Left ventricle myocardium inferior (tissue), 1 donor: Measurements from ENCODE around the gene GSAP. TPM values are rescaled to one million over a fixed set of nuclear protein-coding genes. Genes with fewer than 3 reads are reported as not detected.
A peak's percentile ranks its signal among the peaks of the same experiment; 100 is the strongest.
"Not testable (repeated sequence)": the region's sequence is repeated elsewhere in the genome, so short reads cannot be mapped to it uniquely, and the experiment has no call there.

Experiments used
- DNase-seq: peaks from one replicate; pipeline ENCODE4 v3.0.0-alpha.2; 2020
- H3K27ac ChIP-seq: fragments of 200-600 bp; replicated peaks from 2 replicates; pipeline ENCODE4 v1.8.0; 2021
- H3K27me3 ChIP-seq: fragments of 200-600 bp; 2 replicates; pipeline ENCODE4 v1.8.0; 2021; ENCODE audit warnings: low read depth
- H3K36me3 ChIP-seq: fragments of 200-600 bp; 2 replicates; pipeline ENCODE4 v1.8.0; 2021
- H3K4me1 ChIP-seq: fragments of 200-600 bp; 2 replicates; pipeline ENCODE4 v1.8.0; 2021
- H3K4me3 ChIP-seq: fragments of 200-600 bp; 2 replicates; pipeline ENCODE4 v1.8.0; 2021; ENCODE audit warnings: mild to moderate bottlenecking, moderate library complexity
- H3K9me3 ChIP-seq: fragments of 200-600 bp; replicated peaks from 2 replicates; pipeline ENCODE4 v1.8.0; 2021
- intact Hi-C: fragments of 100-400 bp; cut with micrococcal nuclease; formaldehyde crosslinking; loops from one replicate; pipeline ENCODE4 v1.11.0; 2022
- total RNA-seq: library from RNA; stranded (reverse); fragmentation: NEBNext Ultra II Directional; extraction: Animal tissue kit (Norgen Biotek cat#: 25700); gene quantifications from one replicate; pipeline ENCODE4 v1.2.1, GENCODE V29; 2021
- TF ChIP-seq, protein P1 (sequence below): fragments of 200-600 bp; IDR thresholded peaks from 2 replicates; pipeline ENCODE4 v1.8.0; 2021; ENCODE audit warnings: antibody characterized with exemption, mild to moderate bottlenecking, borderline replicate concordance
- donor health status: DM: no; HTN: yes; CAD: no; lungs with severe emphysema.

GSAP gene
- total RNA-seq, 1 donor from 2014 or later, result 7.2 TPM

DNA sequence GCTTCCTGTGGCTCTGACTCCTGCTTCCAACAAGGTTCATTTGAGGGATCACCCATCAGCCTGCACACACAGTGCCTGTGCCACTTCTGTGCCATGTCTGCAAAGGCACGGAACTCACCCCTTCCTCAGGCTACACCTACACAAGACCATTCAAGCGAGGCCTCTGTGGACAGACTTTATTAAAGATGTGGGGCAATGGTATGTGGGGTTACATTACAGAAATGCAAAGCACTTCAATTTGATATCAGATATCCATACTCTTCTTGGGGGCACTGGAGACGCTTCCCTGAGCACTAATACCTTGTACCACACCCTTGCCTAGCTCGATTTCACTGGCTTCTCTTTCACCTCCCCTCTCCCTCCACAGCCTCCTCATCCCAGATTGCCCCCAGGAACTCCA, 132.1 kb downstream of the GSAP start:
- Histone ChIP-seq H3K27ac (no peak overlapping the region), H3K4me3 (no peak overlapping the region), H3K27me3 (no peaks in the 10 kb centered on the region), H3K36me3 (peaks cover 12% of the 10 kb centered on the region), H3K9me3 (no peaks in the 10 kb centered on the region), H3K4me1 (peaks cover 30% of the 10 kb centered on the region)
- TF ChIP-seq, protein P1, sequence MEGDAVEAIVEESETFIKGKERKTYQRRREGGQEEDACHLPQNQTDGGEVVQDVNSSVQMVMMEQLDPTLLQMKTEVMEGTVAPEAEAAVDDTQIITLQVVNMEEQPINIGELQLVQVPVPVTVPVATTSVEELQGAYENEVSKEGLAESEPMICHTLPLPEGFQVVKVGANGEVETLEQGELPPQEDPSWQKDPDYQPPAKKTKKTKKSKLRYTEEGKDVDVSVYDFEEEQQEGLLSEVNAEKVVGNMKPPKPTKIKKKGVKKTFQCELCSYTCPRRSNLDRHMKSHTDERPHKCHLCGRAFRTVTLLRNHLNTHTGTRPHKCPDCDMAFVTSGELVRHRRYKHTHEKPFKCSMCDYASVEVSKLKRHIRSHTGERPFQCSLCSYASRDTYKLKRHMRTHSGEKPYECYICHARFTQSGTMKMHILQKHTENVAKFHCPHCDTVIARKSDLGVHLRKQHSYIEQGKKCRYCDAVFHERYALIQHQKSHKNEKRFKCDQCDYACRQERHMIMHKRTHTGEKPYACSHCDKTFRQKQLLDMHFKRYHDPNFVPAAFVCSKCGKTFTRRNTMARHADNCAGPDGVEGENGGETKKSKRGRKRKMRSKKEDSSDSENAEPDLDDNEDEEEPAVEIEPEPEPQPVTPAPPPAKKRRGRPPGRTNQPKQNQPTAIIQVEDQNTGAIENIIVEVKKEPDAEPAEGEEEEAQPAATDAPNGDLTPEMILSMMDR, result no peak
- no peak for DNase-seq
- intact Hi-C loops, result no loop called here

DNA sequence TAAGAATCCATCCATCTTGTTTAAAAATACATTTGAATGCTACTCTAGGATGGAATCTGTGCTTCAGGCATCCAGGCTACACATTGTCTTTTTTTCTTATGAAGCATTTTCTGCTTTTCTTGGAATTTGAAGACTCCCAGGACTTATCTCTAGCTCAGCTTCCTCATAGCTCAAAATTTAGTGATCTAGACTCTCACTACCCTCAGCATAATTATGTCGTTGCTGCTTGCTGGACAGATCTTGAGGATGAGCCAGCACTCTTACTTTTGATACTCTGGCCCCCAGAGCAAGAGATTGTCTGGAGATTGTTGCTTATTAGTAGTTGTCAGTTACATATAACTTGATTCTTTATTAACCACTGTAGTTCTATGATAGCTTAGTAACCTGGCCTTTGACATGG, 133.3 kb downstream of the GSAP start:
- TF ChIP-seq, protein P1, result no peak
- H3K9me3 ChIP-seq, result no peaks in the 10 kb centered on the region
- peaks cover 3% of the 10 kb centered on the region for H3K36me3 ChIP-seq
- H3K27me3 ChIP-seq, result no peaks in the 10 kb centered on the region
- peak overlapping the region; percentile 61 for H3K27ac ChIP-seq
- peaks cover 30% of the 10 kb centered on the region for H3K4me1 ChIP-seq
- intact Hi-C loops, result no loop called here
- no peak overlapping the region for H3K4me3 ChIP-seq
- no peak for DNase-seq

DNA sequence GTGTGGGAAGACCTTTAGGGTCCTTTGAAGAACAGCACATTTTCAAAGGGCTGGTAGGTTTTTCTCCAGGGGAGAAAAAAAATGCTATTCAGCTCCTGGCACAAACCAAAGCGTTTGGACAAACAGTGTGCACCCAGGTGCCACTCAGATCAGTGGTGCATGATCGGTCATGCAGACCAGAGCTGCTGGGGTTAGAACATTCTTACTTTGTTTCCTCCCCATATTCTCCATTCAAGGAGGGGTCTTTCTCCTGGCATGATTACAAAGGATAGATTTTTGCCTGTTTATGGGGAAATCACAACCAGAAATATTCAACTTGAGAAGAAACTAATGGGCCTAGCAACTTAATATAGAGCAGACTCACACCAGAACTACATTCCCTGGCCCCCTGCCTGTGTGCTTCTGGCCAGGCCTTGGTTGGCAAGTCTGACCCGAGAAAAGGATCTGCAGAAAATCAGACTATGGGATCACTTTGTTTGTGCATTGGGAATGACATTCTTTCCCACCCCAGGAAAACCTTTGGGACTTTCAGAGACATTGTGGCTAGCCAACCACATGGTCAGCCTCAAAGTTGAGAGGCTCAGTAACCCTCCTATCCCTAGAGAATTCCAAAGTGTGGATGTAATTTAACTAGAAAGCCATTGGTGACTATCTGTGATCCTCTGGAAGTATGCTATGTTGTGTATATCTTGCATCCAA, 134.2 kb downstream of the GSAP start:
- H3K27ac ChIP-seq, result peak overlapping the region; percentile 61
- DNase-seq, result peak; percentile 40
- H3K4me1 ChIP-seq, result peaks cover 30% of the 10 kb centered on the region
- no peak overlapping the region for H3K4me3 ChIP-seq
- H3K27me3 ChIP-seq, result no peaks in the 10 kb centered on the region
- intact Hi-C loops, result no loop called here
- H3K9me3 ChIP-seq, result no peaks in the 10 kb centered on the region
- no peaks in the 10 kb centered on the region for H3K36me3 ChIP-seq
- TF ChIP-seq, protein P1, result no peak

DNA sequence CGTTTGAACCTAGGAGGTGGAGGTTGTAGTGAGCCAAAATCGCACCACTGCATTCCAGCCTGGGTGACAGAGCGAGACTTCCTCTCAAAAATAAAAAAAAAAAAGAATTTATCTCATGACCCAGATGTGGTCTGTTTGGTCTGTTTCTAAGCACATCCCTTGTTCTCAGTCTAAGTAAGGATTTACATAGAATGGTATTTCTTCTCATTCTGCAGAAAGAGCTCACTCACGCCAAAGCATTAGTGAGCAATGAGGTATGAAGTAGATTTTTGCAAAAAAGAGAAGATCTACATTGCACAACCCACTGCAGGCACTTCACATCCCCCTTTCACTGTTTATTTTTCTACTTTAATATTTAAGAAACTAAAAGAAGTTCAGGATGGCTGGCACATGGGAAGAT, 140.0 kb downstream of the GSAP start:
- TF ChIP-seq, protein P1, result no peak
- Histone ChIP-seq H3K4me3 (no peak overlapping the region), H3K27ac (no peak overlapping the region), H3K36me3 (peaks cover 8% of the 10 kb centered on the region), H3K4me1 (peaks cover 9% of the 10 kb centered on the region), H3K27me3 (no peaks in the 10 kb centered on the region), H3K9me3 (no peaks in the 10 kb centered on the region)
- no peak for DNase-seq
- intact Hi-C loops, result no loop called here

DNA sequence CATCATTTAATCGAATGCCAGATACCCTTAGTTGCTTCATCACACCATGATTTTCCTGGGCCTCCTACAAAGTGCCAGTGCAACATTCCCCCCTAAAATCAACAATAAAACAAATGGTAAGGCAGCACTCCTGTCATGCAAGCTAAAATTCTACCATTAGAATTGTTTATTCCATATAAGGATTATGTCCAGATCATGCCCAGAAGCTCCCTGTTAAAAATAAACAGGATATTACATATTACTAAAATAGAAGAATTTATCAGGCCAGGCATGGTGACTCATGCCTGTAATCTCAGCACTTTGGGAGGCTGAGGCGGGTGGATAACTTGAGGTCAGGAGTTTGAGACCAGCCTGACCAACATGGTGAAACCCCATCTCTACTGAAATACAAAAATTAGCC, 140.5 kb downstream of the GSAP start:
- H3K9me3 ChIP-seq, H3K4me1 ChIP-seq, H3K27ac ChIP-seq, H3K4me3 ChIP-seq, H3K27me3 ChIP-seq, H3K36me3 ChIP-seq, intact Hi-C loops, DNase-seq: not testable (repeated sequence)

DNA sequence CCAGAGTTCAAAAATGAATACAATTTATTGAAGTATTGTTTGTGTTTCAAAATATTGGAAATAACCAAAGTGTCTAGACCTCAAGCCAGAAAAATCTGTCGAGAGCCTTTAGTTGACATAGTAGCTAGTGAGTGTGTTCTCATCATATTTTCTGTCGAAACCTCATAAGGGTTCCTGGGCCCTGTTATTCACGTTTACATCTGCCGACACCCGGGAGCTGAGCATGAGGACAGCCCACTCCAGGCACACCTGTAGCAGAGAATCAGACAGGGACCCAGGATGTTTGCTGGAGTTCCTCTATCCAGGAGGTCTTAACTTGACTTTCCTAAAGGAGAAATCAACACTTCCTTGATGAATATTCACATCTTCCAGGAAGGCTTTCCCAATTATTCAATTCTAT, 144.4 kb downstream of the GSAP start:
- Histone ChIP-seq H3K4me3 (no peak overlapping the region), H3K27ac (no peak overlapping the region), H3K4me1 (peaks cover 26% of the 10 kb centered on the region), H3K9me3 (no peaks in the 10 kb centered on the region), H3K36me3 (peaks cover 8% of the 10 kb centered on the region), H3K27me3 (no peaks in the 10 kb centered on the region)
- no peak for DNase-seq
- intact Hi-C loops, result no loop called here
- TF ChIP-seq, protein P1, result no peak
